GM23338 (cell line): Measurements from ENCODE around the gene C1QA. TPM values are rescaled to one million over a fixed set of nuclear protein-coding genes. Genes with fewer than 3 reads are reported as not detected.

ENCODE experiments used
- ATAC-seq: fragments of 200-7000 bp; cut with Tn5 transposase; 3 replicates; pipeline ENCODE4 v1.9.1; 2020
- DNase-seq: peaks from one replicate; pipeline ENCODE4 v3.0.0-alpha.2; 2015; ENCODE audit warnings: low spot score
- H2AFZ ChIP-seq: fragments of 200-600 bp; sonication (generic); 2 replicates; pipeline ENCODE4 v1.8.0; 2016; ENCODE audit warnings: antibody characterized with exemption, mild to moderate bottlenecking, moderate library complexity
- H3F3A ChIP-seq: fragments of 200-600 bp; sonication (generic); replicated peaks from 2 replicates; pipeline ENCODE4 v1.8.0; 2017; ENCODE audit warnings: antibody characterized with exemption, mixed run types, low read depth
- H3K27ac ChIP-seq: fragments of 200-600 bp; sonication (generic); 2 replicates; pipeline ENCODE4 v1.6.1; 2016; ENCODE audit warnings: low read depth
- H3K27me3 ChIP-seq: fragments of 200-600 bp; sonication (generic); 2 replicates; pipeline ENCODE4 v1.8.0; 2016; ENCODE audit warnings: mild to moderate bottlenecking, mixed run types, moderate library complexity; ENCODE audit not compliant: insufficient read depth
- H3K36me3 ChIP-seq: fragments of 200-600 bp; sonication (generic); 2 replicates; pipeline ENCODE4 v1.8.0; 2016; ENCODE audit warnings: mild to moderate bottlenecking; ENCODE audit not compliant: insufficient read depth
- H3K4me1 ChIP-seq: fragments of 200-600 bp; sonication (generic); 2 replicates; pipeline ENCODE4 v1.8.0; 2016; ENCODE audit warnings: mild to moderate bottlenecking, moderate library complexity; ENCODE audit not compliant: insufficient read depth
- H3K4me2 ChIP-seq: fragments of 200-600 bp; sonication (generic); 2 replicates; pipeline ENCODE4 v1.7.1; 2017; ENCODE audit warnings: mixed run types
- H3K4me3 ChIP-seq: fragments of 200-600 bp; sonication (generic); 2 replicates; pipeline ENCODE4 v1.6.1; 2016; ENCODE audit warnings: mixed run types
- H3K79me2 ChIP-seq: fragments of 200-600 bp; sonication (generic); replicated peaks from 2 replicates; pipeline ENCODE4 v1.8.0; 2017; ENCODE audit warnings: mild to moderate bottlenecking; ENCODE audit not compliant: insufficient read depth
- H3K9me2 ChIP-seq: fragments of 200-600 bp; sonication (generic); 2 replicates; pipeline ENCODE4 v1.8.0; 2017; ENCODE audit not compliant: insufficient read depth
- H4K20me1 ChIP-seq: fragments of 200-600 bp; sonication (generic); replicated peaks from 2 replicates; pipeline ENCODE4 v1.8.0; 2017; ENCODE audit warnings: mild to moderate bottlenecking; ENCODE audit not compliant: insufficient read depth
- H3K27ac Mint-ChIP-seq: 2 replicates; pipeline ENCODE4 v1.8.0; 2020; ENCODE audit warnings: inconsistent platforms, mild to moderate bottlenecking, moderate library complexity, mixed read lengths
- H3K27me3 Mint-ChIP-seq: 3 replicates; pipeline ENCODE4 v1.8.0; 2022; ENCODE audit warnings: low read depth, mild to moderate bottlenecking, moderate library complexity, mixed read lengths, inconsistent platforms; ENCODE audit not compliant: insufficient read depth, poor library complexity
- H3K36me3 Mint-ChIP-seq: 3 replicates; pipeline ENCODE4 v1.8.0; 2021; ENCODE audit warnings: low read depth, mild to moderate bottlenecking, inconsistent platforms, moderate library complexity, mixed read lengths
- H3K4me1 Mint-ChIP-seq: 3 replicates; pipeline ENCODE4 v1.8.0; 2020; ENCODE audit warnings: mild to moderate bottlenecking, inconsistent platforms, mixed read lengths
- H3K4me3 Mint-ChIP-seq: 3 replicates; pipeline ENCODE4 v1.8.0; 2021; ENCODE audit warnings: moderate library complexity, mild to moderate bottlenecking, inconsistent platforms, mixed read lengths
- H3K9me3 Mint-ChIP-seq: 3 replicates; pipeline ENCODE4 v1.8.0; 2020; ENCODE audit warnings: moderate library complexity, mild to moderate bottlenecking, inconsistent platforms, mixed read lengths
- polyA plus RNA-seq: library from polyadenylated mRNA; unstranded; fragments of >200 nt; fragmentation: Nextera tagmentation; extraction: Ambion mirVana; gene quantifications from 2 replicates; pipeline ENCODE4 v1.2.1, GENCODE V29; 2016
- total RNA-seq: library from RNA; depleted of rRNA; stranded (reverse); fragments of >200 nt; shearing (Covaris generic); gene quantifications from 2 replicates; pipeline ENCODE4 v1.2.3, GENCODE V29; 2014
- TF ChIP-seq, protein P1 (sequence below), 2 experiments: fragments of 200-600 bp in 1 of 2; sonication (generic) in 1 of 2; conservative IDR thresholded peaks; 2 replicates each; pipeline versions ENCODE4 v1.5.1 to v1.6.1; 2016 to 2017; ENCODE audit warnings: antibody characterized with exemption in 2 of 2, low read depth in 2 of 2, mild to moderate bottlenecking in 2 of 2, moderate library complexity in 1 of 2
- TF ChIP-seq, protein P2 (sequence below): IDR thresholded peaks from one replicate; pipeline ENCODE4 v1.6.1; 2018; ENCODE audit warnings: antibody characterized with exemption; ENCODE audit not compliant: unreplicated experiment
- TF ChIP-seq, protein P3 (sequence below): fragments of 250-450 bp; sonication (Bioruptor Pico); IDR thresholded peaks from 2 replicates; pipeline ENCODE4 v1.5.0; 2020; ENCODE audit warnings: mild to moderate bottlenecking, moderate library complexity

C1QA gene
- total and polyA plus RNA-seq, 2 experiments from 2014 or later: not detected

DNA sequence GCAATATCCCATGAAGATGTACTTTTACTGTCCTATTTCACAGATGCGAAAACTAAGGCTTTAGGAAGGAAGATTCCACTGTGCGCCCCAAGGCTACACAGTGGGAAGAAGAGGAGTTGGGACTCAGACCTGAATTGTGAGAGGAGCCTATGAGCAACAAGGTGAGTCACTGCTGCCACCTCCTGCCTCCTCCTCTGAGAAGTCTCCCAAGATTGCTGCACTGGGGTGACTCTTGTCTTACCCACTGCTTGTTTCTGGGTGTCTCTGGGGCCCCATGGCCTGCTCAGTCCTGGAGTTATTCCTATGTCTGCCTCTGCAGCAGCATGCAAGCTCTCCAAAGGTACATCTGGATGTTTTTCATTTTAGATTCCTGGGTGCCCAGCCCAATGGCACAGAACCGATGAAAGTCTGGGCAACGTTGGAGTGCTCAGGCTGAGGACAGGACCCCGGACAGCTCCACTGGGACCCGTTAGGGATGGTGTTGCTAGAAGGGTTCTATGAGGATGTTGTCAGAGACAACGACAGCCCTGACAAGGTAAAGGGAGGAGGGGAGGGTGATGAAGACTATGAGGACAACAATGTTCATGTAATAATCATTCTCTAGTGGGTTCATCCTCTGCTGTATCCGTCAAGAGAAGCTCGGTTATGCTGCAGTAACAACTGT lies 11.0 kb upstream of the C1QA start:
- DNase-seq (peak; percentile 63), ATAC-seq (peak; percentile 72)
- Histone ChIP-seq H2AFZ (no peak overlapping the region), H4K20me1 (no peaks in the 10 kb centered on the region; the same call in 1 of the 2 replicates), H3K4me3 (no peak overlapping the region), H3K36me3 (no peaks in the 10 kb centered on the region), H3K27me3 (no peaks in the 10 kb centered on the region), H3K79me2 (no peaks in the 10 kb centered on the region), H3K4me1 (peaks cover 25% of the 10 kb centered on the region), H3K4me2 (no peak overlapping the region), H3F3A (no peaks in the 10 kb centered on the region), H3K27ac (no peak overlapping the region), H3K9me2 (no peaks in the 10 kb centered on the region)
- H3K27me3 Mint-ChIP-seq: peaks cover 14% of the 10 kb centered on the region
- H3K27ac Mint-ChIP-seq: no peak overlapping the region
- TF ChIP-seq, protein P1, sequence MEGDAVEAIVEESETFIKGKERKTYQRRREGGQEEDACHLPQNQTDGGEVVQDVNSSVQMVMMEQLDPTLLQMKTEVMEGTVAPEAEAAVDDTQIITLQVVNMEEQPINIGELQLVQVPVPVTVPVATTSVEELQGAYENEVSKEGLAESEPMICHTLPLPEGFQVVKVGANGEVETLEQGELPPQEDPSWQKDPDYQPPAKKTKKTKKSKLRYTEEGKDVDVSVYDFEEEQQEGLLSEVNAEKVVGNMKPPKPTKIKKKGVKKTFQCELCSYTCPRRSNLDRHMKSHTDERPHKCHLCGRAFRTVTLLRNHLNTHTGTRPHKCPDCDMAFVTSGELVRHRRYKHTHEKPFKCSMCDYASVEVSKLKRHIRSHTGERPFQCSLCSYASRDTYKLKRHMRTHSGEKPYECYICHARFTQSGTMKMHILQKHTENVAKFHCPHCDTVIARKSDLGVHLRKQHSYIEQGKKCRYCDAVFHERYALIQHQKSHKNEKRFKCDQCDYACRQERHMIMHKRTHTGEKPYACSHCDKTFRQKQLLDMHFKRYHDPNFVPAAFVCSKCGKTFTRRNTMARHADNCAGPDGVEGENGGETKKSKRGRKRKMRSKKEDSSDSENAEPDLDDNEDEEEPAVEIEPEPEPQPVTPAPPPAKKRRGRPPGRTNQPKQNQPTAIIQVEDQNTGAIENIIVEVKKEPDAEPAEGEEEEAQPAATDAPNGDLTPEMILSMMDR (conservative IDR thresholded peaks at IDR 0.05; ENCODE audit: low read depth in 2 of 2): peak in 1 of 2 experiments; percentile 30; a peak in 2 of 4 replicates
- TF ChIP-seq, protein P2, sequence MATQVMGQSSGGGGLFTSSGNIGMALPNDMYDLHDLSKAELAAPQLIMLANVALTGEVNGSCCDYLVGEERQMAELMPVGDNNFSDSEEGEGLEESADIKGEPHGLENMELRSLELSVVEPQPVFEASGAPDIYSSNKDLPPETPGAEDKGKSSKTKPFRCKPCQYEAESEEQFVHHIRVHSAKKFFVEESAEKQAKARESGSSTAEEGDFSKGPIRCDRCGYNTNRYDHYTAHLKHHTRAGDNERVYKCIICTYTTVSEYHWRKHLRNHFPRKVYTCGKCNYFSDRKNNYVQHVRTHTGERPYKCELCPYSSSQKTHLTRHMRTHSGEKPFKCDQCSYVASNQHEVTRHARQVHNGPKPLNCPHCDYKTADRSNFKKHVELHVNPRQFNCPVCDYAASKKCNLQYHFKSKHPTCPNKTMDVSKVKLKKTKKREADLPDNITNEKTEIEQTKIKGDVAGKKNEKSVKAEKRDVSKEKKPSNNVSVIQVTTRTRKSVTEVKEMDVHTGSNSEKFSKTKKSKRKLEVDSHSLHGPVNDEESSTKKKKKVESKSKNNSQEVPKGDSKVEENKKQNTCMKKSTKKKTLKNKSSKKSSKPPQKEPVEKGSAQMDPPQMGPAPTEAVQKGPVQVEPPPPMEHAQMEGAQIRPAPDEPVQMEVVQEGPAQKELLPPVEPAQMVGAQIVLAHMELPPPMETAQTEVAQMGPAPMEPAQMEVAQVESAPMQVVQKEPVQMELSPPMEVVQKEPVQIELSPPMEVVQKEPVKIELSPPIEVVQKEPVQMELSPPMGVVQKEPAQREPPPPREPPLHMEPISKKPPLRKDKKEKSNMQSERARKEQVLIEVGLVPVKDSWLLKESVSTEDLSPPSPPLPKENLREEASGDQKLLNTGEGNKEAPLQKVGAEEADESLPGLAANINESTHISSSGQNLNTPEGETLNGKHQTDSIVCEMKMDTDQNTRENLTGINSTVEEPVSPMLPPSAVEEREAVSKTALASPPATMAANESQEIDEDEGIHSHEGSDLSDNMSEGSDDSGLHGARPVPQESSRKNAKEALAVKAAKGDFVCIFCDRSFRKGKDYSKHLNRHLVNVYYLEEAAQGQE: peak; percentile 85
- TF ChIP-seq, protein P3, sequence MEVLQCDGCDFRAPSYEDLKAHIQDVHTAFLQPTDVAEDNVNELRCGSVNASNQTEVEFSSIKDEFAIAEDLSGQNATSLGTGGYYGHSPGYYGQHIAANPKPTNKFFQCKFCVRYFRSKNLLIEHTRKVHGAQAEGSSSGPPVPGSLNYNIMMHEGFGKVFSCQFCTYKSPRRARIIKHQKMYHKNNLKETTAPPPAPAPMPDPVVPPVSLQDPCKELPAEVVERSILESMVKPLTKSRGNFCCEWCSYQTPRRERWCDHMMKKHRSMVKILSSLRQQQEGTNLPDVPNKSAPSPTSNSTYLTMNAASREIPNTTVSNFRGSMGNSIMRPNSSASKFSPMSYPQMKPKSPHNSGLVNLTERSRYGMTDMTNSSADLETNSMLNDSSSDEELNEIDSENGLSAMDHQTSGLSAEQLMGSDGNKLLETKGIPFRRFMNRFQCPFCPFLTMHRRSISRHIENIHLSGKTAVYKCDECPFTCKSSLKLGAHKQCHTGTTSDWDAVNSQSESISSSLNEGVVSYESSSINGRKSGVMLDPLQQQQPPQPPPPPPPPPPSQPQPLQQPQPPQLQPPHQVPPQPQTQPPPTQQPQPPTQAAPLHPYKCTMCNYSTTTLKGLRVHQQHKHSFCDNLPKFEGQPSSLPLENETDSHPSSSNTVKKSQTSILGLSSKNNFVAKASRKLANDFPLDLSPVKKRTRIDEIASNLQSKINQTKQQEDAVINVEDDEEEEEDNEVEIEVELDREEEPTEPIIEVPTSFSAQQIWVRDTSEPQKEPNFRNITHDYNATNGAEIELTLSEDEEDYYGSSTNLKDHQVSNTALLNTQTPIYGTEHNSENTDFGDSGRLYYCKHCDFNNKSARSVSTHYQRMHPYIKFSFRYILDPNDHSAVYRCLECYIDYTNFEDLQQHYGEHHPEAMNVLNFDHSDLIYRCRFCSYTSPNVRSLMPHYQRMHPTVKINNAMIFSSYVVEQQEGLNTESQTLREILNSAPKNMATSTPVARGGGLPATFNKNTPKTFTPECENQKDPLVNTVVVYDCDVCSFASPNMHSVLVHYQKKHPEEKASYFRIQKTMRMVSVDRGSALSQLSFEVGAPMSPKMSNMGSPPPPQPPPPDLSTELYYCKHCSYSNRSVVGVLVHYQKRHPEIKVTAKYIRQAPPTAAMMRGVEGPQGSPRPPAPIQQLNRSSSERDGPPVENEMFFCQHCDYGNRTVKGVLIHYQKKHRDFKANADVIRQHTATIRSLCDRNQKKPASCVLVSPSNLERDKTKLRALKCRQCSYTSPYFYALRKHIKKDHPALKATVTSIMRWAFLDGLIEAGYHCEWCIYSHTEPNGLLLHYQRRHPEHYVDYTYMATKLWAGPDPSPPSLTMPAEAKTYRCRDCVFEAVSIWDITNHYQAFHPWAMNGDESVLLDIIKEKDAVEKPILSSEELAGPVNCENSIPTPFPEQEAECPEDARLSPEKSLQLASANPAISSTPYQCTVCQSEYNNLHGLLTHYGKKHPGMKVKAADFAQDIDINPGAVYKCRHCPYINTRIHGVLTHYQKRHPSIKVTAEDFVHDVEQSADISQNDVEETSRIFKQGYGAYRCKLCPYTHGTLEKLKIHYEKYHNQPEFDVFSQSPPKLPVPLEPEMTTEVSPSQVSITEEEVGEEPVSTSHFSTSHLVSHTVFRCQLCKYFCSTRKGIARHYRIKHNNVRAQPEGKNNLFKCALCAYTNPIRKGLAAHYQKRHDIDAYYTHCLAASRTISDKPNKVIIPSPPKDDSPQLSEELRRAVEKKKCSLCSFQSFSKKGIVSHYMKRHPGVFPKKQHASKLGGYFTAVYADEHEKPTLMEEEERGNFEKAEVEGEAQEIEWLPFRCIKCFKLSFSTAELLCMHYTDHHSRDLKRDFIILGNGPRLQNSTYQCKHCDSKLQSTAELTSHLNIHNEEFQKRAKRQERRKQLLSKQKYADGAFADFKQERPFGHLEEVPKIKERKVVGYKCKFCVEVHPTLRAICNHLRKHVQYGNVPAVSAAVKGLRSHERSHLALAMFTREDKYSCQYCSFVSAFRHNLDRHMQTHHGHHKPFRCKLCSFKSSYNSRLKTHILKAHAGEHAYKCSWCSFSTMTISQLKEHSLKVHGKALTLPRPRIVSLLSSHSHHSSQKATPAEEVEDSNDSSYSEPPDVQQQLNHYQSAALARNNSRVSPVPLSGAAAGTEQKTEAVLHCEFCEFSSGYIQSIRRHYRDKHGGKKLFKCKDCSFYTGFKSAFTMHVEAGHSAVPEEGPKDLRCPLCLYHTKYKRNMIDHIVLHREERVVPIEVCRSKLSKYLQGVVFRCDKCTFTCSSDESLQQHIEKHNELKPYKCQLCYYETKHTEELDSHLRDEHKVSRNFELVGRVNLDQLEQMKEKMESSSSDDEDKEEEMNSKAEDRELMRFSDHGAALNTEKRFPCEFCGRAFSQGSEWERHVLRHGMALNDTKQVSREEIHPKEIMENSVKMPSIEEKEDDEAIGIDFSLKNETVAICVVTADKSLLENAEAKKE (CRISPR knock-in tag): no peak
- no peaks in the 10 kb centered on the region for H3K9me3 Mint-ChIP-seq
- H3K4me1 Mint-ChIP-seq: peaks cover 33% of the 10 kb centered on the region
- H3K36me3 Mint-ChIP-seq: no peaks in the 10 kb centered on the region
- no peak overlapping the region for H3K4me3 Mint-ChIP-seq
